Neuronal stem cell (in vitro differentiated cells): ENCODE data around the gene MB.
A peak's percentile ranks its signal among the peaks of the same experiment; 100 is the strongest.

Experiments used
- DNase-seq: peaks from one replicate; pipeline ENCODE4 v3.0.0-alpha.2; 2013; ENCODE audit warnings: low spot score
- H2AFZ ChIP-seq: one replicate; pipeline ENCODE4 v1.6.1; 2013; ENCODE audit warnings: mild to moderate bottlenecking, low read length, inconsistent platforms
- H2AK5ac ChIP-seq: 2 replicates; pipeline ENCODE4 v1.6.1; 2013; ENCODE audit warnings: low read depth, mild to moderate bottlenecking, inconsistent platforms, low read length, moderate library complexity, mixed read lengths
- H2BK120ac ChIP-seq: 2 replicates; pipeline ENCODE4 v1.6.1; 2013; ENCODE audit warnings: low read depth, mild to moderate bottlenecking, inconsistent platforms, low read length, moderate library complexity, mixed read lengths
- H2BK12ac ChIP-seq: one replicate; pipeline ENCODE4 v1.6.1; 2013; ENCODE audit warnings: low read length, inconsistent platforms
- H2BK15ac ChIP-seq: 2 replicates; pipeline ENCODE4 v1.6.1; 2013; ENCODE audit warnings: mild to moderate bottlenecking, low read length, inconsistent platforms, mixed read lengths
- H2BK5ac ChIP-seq: one replicate; pipeline ENCODE4 v1.6.1; 2013; ENCODE audit warnings: inconsistent platforms, mild to moderate bottlenecking, low read length, moderate library complexity
- H3K14ac ChIP-seq: one replicate; pipeline ENCODE4 v1.6.1; 2013; ENCODE audit warnings: low read length, inconsistent platforms
- H3K18ac ChIP-seq: 2 replicates; pipeline ENCODE4 v1.6.1; 2013; ENCODE audit warnings: low read length, inconsistent platforms
- H3K23ac ChIP-seq: 2 replicates; pipeline ENCODE4 v1.6.1; 2013; ENCODE audit warnings: low read depth, mild to moderate bottlenecking, mixed read lengths, low read length, inconsistent platforms; ENCODE audit not compliant: poor library complexity
- H3K27ac ChIP-seq: replicated peaks from 3 replicates; pipeline ENCODE4 v1.5.1; 2013; ENCODE audit warnings: low read length, inconsistent platforms
- H3K27me3 ChIP-seq, 3 experiments: 2 replicates each; pipeline ENCODE4 v1.6.1; 2013; ENCODE audit warnings: low read length in 3 of 3, mild to moderate bottlenecking in 2 of 3, inconsistent platforms in 1 of 3, low read depth in 1 of 3, mixed read lengths in 1 of 3, moderate library complexity in 1 of 3; ENCODE audit not compliant: control insufficient read depth in 3 of 3, insufficient read depth in 3 of 3
- H3K36me3 ChIP-seq, 2 donors: replicated peaks in 1 of 2; 2 replicates each; pipeline ENCODE4 v1.6.1; 2013; ENCODE audit warnings: low read length in 2 of 2; ENCODE audit not compliant: control insufficient read depth in 2 of 2, insufficient read depth in 2 of 2
- H3K4ac ChIP-seq: 2 replicates; pipeline ENCODE4 v1.6.1; 2013; ENCODE audit warnings: inconsistent platforms, mild to moderate bottlenecking, low read length, moderate library complexity
- H3K4me1 ChIP-seq, 2 donors: 1 replicate in 1 of 2; 2 replicates in 1 of 2; pipeline ENCODE4 v1.6.1; 2013; ENCODE audit warnings: low read length in 2 of 2, low read depth in 1 of 2; ENCODE audit not compliant: control insufficient read depth in 2 of 2, insufficient read depth in 1 of 2
- H3K4me2 ChIP-seq: one replicate; pipeline ENCODE4 v1.6.1; 2013; ENCODE audit warnings: mild to moderate bottlenecking, low read length, inconsistent platforms; ENCODE audit not compliant: insufficient read depth, poor library complexity, severe bottlenecking
- H3K4me3 ChIP-seq, 2 donors: 2 replicates each; pipeline ENCODE4 v1.5.1; 2013; ENCODE audit warnings: low read length in 2 of 2, mild to moderate bottlenecking in 2 of 2, inconsistent platforms in 1 of 2, moderate library complexity in 1 of 2
- H3K79me1 ChIP-seq: one replicate; pipeline ENCODE4 v1.6.1; 2013; ENCODE audit warnings: low read depth, mild to moderate bottlenecking, inconsistent platforms, low read length, moderate library complexity
- H3K9ac ChIP-seq: one replicate; pipeline ENCODE4 v1.6.1; 2013; ENCODE audit warnings: mild to moderate bottlenecking, low read depth, low read length, inconsistent platforms; ENCODE audit not compliant: poor library complexity
- H3K9me3 ChIP-seq, 2 donors: replicated peaks in 1 of 2; 2 replicates each; pipeline versions ENCODE3 to v1.6.1; 2013; ENCODE audit warnings: low read length in 2 of 2, mild to moderate bottlenecking in 2 of 2, inconsistent platforms in 1 of 2, low read depth in 1 of 2, mixed read lengths in 1 of 2, moderate library complexity in 1 of 2; ENCODE audit not compliant: control insufficient read depth in 2 of 2, insufficient read depth in 1 of 2
- H4K8ac ChIP-seq: one replicate; pipeline ENCODE4 v1.6.1; 2013; ENCODE audit warnings: low read depth, mild to moderate bottlenecking, inconsistent platforms, low read length, moderate library complexity
- H4K91ac ChIP-seq: one replicate; pipeline ENCODE4 v1.6.1; 2013; ENCODE audit warnings: low read length, low read depth, mild to moderate bottlenecking, inconsistent platforms; ENCODE audit not compliant: poor library complexity
- WGBS, 2 donors: extraction: QIAGEN DNeasy Blood & Tissue Kit; methylation state at CpG; one replicate each; pipeline ENCODE4 v1.1.7; 2013; ENCODE audit warnings: missing lambda C conversion rate in 2 of 2, mixed read lengths in 1 of 2; ENCODE audit not compliant: insufficient read length in 2 of 2, insufficient replicate concordance in 1 of 2; ENCODE audit errors: extremely low coverage in 2 of 2; 5-methylcytosine and 5-hydroxymethylcytosine counted together

MB gene

DNA sequence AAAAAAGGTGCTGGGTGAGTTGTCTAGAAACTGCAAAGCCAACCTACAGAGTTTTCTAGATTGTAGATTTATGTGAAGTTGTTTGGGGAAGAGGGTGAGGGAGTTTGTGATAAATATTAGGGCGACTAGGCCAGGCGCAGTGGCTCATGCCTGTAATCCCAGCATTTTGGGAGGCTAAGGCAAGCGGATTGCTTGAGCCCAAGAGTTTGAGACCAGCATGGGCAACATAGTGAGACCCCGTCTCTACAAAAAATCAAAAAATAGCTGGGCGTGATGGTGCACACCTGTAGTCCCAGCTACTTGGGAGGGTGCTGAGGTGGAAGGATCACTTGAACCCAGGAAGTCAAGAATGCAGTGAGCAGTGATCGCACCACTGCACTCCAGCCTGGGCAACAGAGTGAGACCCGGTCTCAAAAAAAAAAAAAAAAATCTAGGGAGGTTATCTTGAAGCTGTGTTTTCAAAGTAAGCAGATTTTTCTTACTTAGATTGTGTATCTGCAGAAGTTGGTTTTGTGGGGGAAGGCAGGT lies 32.0 kb upstream of the MB start:
- 100% methylated on average over 1 of the region's 7 CpGs; no CpG with 5 or more reads in 1 of the 2 donors for WGBS, 2 donors
- H2AK5ac ChIP-seq, result no peak overlapping the region
- no peak overlapping the region for H3K4me3 ChIP-seq
- no peaks in the 10 kb centered on the region for H3K9me3 ChIP-seq
- H2BK5ac ChIP-seq, result no peak overlapping the region
- no peaks in the 10 kb centered on the region for H3K36me3 ChIP-seq
- H4K8ac ChIP-seq, result no peak overlapping the region
- no peaks in the 10 kb centered on the region for H3K27me3 ChIP-seq
- H3K9ac ChIP-seq, result no peak overlapping the region
- H2BK120ac ChIP-seq, result no peak overlapping the region
- H3K27ac ChIP-seq, result no peak overlapping the region
- H3K4me1 ChIP-seq, result peaks cover 0 to 8% of the 10 kb centered on the region in 2 donors
- no peak overlapping the region for H3K14ac ChIP-seq
- no peak overlapping the region for H3K23ac ChIP-seq
- H4K91ac ChIP-seq, result no peak overlapping the region
- no peak overlapping the region for H3K4ac ChIP-seq
- H3K4me2 ChIP-seq, result no peak overlapping the region
- H2BK15ac ChIP-seq, result no peak overlapping the region
- no peak overlapping the region for H2BK12ac ChIP-seq
- H3K79me1 ChIP-seq, result no peaks in the 10 kb centered on the region
- peak overlapping the region; percentile 87 for H2AFZ ChIP-seq
- DNase-seq, result no peak
- no peak overlapping the region for H3K18ac ChIP-seq

GRCh38 chr22:35648066-35649025 lies 31.2 kb upstream of the MB start, which contains the start of gene APOL6:
TSS of gene APOL6 (plus strand) at chr22:35648446. CDS start at chr22:35656426, 7,980 bp downstream.
- H2BK15ac ChIP-seq, result no peak within 1 kb of the TSS
- no peak within 1 kb of the TSS for H4K91ac ChIP-seq
- WGBS, 2 donors, result no CpG with 5 or more reads among the region's 18 CpGs
- H3K4ac ChIP-seq, result no peak within 1 kb of the TSS
- no peak within 1 kb of the TSS for H3K9ac ChIP-seq
- no peaks in the 10 kb centered on the region for H3K27me3 ChIP-seq
- H2AFZ ChIP-seq, result peak within 1 kb of the TSS; percentile 87
- peak within 1 kb of the TSS; percentile 58 for H4K8ac ChIP-seq
- no peak within 1 kb of the TSS for H2AK5ac ChIP-seq
- H3K4me1 ChIP-seq, result peaks cover 0 to 8% of the 10 kb centered on the region in 2 donors
- H3K4me3 ChIP-seq, result peak within 1 kb of the TSS in 1 of 2 donors; percentile 22
- no peak within 1 kb of the TSS for H3K27ac ChIP-seq
- no peak within 1 kb of the TSS for H2BK5ac ChIP-seq
- no peak within 1 kb of the TSS for H3K14ac ChIP-seq
- H2BK120ac ChIP-seq, result no peak within 1 kb of the TSS
- H3K4me2 ChIP-seq, result no peak within 1 kb of the TSS
- H3K36me3 ChIP-seq, result no peaks in the 10 kb centered on the region
- H3K23ac ChIP-seq, result no peak within 1 kb of the TSS
- no peak within 1 kb of the TSS for H2BK12ac ChIP-seq
- H3K9me3 ChIP-seq, result no peaks in the 10 kb centered on the region
- DNase-seq, result no peak
- H3K18ac ChIP-seq, result peak within 1 kb of the TSS; percentile 84
- no peaks in the 10 kb centered on the region for H3K79me1 ChIP-seq

- Histone ChIP-seq H4K91ac (no peak overlapping the region), H4K8ac (no peak overlapping the region), H2BK120ac (no peak overlapping the region), H2BK12ac (no peak overlapping the region), H3K23ac (no peak overlapping the region), H3K27ac (no peak overlapping the region), H3K79me1 (no peaks in the 10 kb centered on the region), H2AK5ac (no peak overlapping the region), H3K27me3 (no peaks in the 10 kb centered on the region), H3K4me1 (peaks cover 0 to 18% of the 10 kb centered on the region in 2 donors), H3K14ac (no peak overlapping the region), H3K9ac (no peak overlapping the region), H2AFZ (no peak overlapping the region), H3K4me2 (no peak overlapping the region), H3K9me3 (no peaks in the 10 kb centered on the region), H3K4ac (no peak overlapping the region), H2BK15ac (no peak overlapping the region), H3K4me3 (no peak overlapping the region), H2BK5ac (no peak overlapping the region), H3K36me3 (no peaks in the 10 kb centered on the region), H3K18ac (peak overlapping the region; percentile 81)
- no peak for DNase-seq
- no CpG with 5 or more reads among the region's 4 CpGs for WGBS, 2 donors
These were observed 28.5 kb upstream of the MB start for GRCh38 chr22:35645646-35646045.

DNA sequence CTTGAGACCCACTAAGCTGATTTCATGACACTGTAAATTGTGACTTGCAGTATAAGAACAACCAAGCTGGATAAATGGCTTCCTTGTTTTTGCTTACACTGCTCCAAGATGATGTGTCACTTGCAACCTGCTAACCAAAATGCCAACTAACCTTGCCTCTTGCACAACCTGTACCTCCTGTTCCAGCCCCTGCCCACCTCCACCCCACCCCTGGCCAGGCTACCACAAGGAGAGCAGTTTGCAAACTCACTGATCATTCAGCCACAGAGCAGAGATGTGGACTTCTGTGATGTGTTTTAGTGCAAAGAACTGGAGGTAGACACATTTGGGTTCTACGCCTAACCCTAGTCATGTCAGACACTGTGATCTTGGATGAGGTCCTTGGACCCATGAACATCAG lies 26.9 kb upstream of the MB start:
- no peaks in the 10 kb centered on the region for H3K9me3 ChIP-seq
- no peak overlapping the region for H4K8ac ChIP-seq
- H3K4ac ChIP-seq, result no peak overlapping the region
- H3K4me3 ChIP-seq, result no peak overlapping the region
- no peak overlapping the region for H3K23ac ChIP-seq
- no peak overlapping the region for H2BK120ac ChIP-seq
- no peaks in the 10 kb centered on the region for H3K36me3 ChIP-seq
- H3K9ac ChIP-seq, result no peak overlapping the region
- H2AK5ac ChIP-seq, result no peak overlapping the region
- H2BK12ac ChIP-seq, result no peak overlapping the region
- WGBS, 2 donors, result no CpG with 5 or more reads among the region's 1 CpG
- H3K18ac ChIP-seq, result no peak overlapping the region
- no peak for DNase-seq
- H3K4me1 ChIP-seq, result peaks cover 0 to 17% of the 10 kb centered on the region in 2 donors
- no peaks in the 10 kb centered on the region for H3K27me3 ChIP-seq
- H3K79me1 ChIP-seq, result no peaks in the 10 kb centered on the region
- no peak overlapping the region for H4K91ac ChIP-seq
- H3K4me2 ChIP-seq, result no peak overlapping the region
- H3K14ac ChIP-seq, result no peak overlapping the region
- H2BK5ac ChIP-seq, result no peak overlapping the region
- no peak overlapping the region for H2BK15ac ChIP-seq
- H2AFZ ChIP-seq, result no peak overlapping the region
- H3K27ac ChIP-seq, result no peak overlapping the region
